ENCODE measurements around the gene LOC128125822.
"Not testable (repeated sequence)": the region's sequence is repeated elsewhere in the genome, so short reads cannot be mapped to it uniquely, and the experiment has no call there.

Gene LOC128125822

DNA sequence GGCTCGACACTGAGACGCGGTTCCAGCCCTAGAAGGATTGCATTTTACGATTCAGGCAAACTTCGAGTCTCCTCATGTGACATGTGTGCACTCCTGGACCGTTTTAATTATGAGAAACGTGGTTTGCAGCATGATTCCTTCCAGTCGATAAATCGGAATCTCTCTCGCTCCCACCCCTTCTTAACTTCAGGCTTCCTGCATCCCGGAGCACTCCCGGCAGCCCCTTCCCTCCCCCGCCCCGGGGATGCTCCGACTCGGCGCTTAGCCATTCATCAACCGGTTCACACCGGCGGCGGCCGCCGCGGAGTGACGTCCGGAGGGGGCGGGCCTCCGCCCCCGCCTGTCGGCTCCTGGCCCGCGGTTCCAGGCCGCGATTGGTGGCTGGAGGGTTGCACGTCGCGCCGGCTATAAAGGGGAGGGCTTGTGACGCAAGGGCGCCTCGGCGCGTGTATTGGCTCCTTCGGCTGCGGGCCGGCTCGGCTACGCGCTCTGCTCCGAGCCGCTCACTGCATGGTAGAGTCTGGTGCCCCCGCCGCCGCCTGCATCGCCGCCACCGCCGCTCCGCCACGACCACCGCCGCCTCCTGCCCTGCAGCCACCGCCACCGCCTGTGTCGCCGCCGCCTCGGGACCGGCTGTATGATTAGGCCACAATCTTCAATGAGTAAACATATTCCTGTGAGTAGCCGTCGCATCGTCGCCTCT is at the start of gene LOC128125822, which contains the start of gene PTP4A1:
TSS of gene LOC128125822 (plus strand) at position 437 of the 703 bp plus-strand sequence.
TSS of gene PTP4A1 (plus strand) at position 437 of the 703 bp plus-strand sequence. CDS start 4,401 bp downstream, outside the sequence.
- peak; percentile 93 for DNase-seq (ENCODE audit: low read depth, low spot score)

GRCh38 chr6:63522911-63523287 is 49.4 kb upstream of the LOC128125822 start:
- not testable (repeated sequence) for DNase-seq (ENCODE audit: low read depth, low spot score)

- DNase-seq (ENCODE audit: low read depth, low spot score) = no peak
These were observed 48.6 kb upstream of the LOC128125822 start for GRCh38 chr6:63523630-63524029.

- no peak for DNase-seq (ENCODE audit: low read depth, low spot score)
These were observed 46.9 kb upstream of the LOC128125822 start for GRCh38 chr6:63525186-63525878.

DNA sequence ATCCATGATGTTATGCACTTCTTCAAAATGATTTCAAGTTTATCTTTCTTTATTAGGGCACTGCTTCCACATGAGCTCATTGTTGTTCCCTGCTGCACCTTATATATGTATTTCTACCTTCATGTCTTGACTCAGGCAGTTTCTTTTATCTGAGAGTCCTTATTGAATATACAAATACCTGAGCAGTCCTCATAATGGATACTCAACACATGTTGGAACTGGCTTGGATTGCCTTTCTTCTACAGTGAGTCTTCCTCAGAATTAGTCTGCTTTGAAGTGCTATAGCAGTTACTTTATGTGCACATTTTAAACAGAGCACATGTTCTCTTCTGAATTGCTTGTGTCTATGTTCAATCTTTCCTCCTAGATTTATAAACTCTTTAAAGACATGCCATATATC is 45.3 kb upstream of the LOC128125822 start:
- no peak for DNase-seq (ENCODE audit: low read depth, low spot score)

DNA sequence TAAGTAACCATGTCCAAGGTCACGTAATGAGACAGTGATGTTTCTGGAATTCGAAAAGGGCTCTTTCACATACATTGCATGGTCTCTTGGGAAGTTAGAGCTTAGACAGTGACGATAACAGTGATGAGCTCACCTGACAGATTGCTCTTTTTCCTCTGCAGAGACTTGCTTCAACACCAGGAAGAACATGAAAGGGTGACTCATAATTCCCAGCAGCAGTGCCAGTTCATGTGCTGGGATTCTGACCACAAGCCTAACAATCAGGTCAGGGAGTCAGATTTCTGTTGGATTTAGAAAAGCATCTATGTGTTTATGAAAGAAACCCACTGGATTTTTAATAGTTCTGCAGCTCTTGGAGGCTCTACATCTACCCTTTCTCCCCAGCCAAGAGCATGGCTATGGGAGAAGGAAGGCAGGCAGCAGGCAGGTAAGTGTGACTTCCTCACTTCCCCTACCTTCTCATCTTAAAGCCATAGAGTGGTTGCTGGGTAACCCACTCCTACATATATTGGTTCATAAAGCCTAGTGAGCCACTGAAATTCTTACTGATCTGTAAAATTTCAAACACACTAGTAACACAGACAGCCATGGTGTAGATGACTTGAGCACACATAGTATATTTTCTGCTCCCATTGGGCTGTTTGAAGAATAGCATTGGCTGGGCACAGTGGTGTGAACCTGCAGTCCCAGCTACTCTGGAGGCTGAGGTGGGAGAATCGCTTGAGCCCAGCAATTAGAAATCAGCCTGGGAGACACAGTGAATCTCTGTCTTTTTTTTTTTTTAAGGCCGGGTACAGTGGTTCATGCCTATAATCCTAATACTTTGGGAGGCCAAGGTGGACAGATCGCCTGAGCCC is 44.4 kb upstream of the LOC128125822 start:
- no peak for DNase-seq (ENCODE audit: low read depth, low spot score)

DNA sequence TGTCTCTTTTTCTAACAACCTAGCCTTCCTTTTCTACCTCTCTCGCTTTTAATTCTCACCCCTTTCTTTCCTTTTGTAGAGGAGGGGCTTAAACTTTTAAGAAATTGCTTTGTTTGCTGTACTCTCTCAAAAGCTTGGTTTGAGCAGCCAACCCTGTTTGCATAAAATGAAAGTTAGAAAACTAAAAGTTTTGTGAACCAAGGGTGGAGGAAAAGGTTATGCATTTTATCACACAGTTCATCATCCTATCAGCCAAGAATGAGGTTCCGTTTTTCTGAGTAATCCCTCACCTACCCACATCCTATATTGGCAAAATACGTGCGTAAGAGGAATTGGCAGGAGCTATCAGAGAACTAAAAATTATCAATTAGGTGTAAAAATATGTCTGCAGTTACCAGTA is 42.8 kb upstream of the LOC128125822 start:
- no peak for DNase-seq (ENCODE audit: low read depth, low spot score)

GRCh38 chr6:63530182-63530581 is 42.1 kb upstream of the LOC128125822 start:
- no peak for DNase-seq (ENCODE audit: low read depth, low spot score)

- DNase-seq (ENCODE audit: low read depth, low spot score) = no peak
These were observed 41.3 kb upstream of the LOC128125822 start for GRCh38 chr6:63530991-63531390.

DNA sequence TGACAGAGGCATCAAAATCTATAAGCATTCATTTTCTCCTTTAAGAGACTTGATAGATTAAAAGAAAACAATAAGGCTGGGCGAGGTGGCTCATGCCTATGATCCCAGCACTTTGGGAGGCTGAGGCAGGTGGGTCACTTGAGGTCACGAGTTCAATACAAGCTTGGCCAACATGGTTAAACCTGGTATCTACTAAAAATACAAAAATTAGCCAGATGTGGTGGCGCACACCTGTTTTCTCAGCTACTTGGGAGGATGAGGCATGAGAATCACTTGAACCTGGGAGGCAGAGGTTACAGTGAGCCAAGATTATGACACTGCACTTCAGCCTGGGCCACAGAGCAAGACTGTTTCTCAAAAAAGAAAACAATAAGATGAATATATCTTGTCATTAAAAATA is 39.3 kb upstream of the LOC128125822 start:
- DNase-seq (ENCODE audit: low read depth, low spot score) = no peak

DNA sequence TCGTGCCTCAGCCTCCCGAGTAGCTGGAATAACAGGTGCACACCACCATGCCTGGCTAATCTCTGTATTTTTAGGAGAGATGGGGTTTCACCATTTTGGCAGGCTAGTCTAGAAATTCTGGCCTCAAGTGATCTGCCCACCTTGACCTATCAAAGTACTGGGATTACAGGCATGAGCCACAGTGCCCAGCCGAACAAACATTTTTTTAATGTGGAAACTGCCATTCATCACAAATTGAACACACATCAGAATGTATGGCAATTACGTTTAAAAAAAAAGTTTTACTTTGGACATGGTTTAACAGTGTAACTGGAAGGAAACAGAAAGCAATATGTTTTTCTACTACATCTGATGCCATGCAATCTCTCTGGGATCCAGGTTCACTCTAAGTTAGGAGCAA is 38.3 kb upstream of the LOC128125822 start:
- no peak for DNase-seq (ENCODE audit: low read depth, low spot score)

GRCh38 chr6:63537201-63537958 is 34.9 kb upstream of the LOC128125822 start:
- DNase-seq (ENCODE audit: low read depth, low spot score) = no peak

GRCh38 chr6:63537959-63538300 is 34.4 kb upstream of the LOC128125822 start:
- no peak for DNase-seq (ENCODE audit: low read depth, low spot score)

- DNase-seq (ENCODE audit: low read depth, low spot score) = no peak
These were observed 33.7 kb upstream of the LOC128125822 start for GRCh38 chr6:63538550-63538949.

- DNase-seq (ENCODE audit: low read depth, low spot score) = no peak
These were observed 29.3 kb upstream of the LOC128125822 start for GRCh38 chr6:63543001-63543400.

DNA sequence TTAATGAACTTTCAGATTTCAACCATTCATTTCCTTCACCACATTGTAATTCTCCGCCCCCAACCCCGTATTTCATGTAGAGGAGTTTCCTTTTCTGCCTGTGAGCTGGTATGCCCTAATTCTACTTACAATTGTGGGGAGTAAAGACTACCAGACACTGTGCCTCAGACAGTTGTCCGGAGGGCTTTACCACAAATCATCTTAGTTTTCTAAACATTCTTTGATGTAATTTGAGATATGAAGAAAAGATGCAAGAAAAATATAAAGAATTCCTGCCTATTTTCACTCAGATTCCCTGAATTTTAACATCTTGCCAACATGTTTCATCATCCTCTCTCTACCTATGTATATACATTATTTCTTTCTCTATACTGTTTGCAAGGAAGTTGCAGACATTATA is 28.3 kb upstream of the LOC128125822 start:
- DNase-seq (ENCODE audit: low read depth, low spot score) = no peak

GRCh38 chr6:63546236-63546635 is 26.0 kb upstream of the LOC128125822 start:
- no peak for DNase-seq (ENCODE audit: low read depth, low spot score)

DNA sequence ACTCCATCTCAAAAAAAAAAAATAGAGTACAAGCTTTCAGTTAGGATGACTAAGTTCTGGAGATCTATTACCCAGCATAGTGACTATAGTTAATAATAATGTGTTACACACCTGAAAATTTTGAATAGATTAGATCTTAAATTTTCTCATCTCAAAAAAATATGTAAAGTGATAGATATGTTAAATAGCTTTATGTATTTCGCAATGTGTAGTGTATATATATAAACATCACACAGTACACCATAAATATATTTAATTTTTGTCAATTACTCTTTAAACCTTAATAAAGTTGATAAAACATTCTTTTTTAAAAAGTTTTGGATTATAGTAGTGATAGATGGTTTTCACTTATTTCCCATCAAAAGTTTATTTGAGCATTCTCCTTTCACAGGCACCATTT is 25.6 kb upstream of the LOC128125822 start:
- DNase-seq (ENCODE audit: low read depth, low spot score) = no peak

DNA sequence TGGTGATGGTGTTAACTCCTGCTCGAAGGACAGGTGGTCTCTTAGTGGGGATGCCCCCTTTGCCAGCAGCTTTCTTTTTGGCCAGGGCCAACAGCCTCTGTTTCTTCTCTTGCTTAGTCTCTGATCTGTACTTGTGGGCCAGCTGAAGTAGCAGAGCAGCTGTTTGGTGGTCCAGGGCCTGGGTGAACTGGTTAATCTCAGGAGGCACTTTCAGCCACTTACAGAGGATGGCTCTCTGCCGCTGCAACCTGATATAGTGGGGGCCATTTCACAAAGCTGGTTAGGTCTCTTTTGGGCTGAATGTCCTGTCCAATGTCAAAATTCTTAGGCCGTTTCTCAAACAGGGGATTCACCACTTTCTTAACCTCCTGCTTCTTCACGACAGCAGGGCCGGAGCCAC is 23.2 kb upstream of the LOC128125822 start:
- DNase-seq (ENCODE audit: low read depth, low spot score) = no peak

DNA sequence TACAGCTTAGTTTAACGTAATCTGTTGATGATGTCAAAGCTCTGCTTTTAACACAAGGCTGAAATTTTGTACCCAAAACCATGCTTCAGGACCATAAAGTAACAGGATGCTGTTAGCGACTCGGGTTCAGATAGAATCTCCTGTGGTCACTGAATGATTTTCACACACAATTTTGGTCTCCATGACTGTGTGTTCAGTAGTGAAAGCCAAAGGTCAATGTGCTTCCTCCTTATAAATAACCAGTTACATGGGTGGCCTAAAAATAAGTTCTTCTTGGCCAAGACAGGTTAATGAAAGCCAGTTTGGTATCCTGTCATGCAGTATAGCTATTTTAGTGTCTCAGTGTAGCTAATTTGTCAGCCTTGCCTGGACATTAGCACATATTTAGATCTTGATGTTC is 19.1 kb upstream of the LOC128125822 start:
- DNase-seq (ENCODE audit: low read depth, low spot score) = no peak

GRCh38 chr6:63553900-63554299 is 18.4 kb upstream of the LOC128125822 start:
- DNase-seq (ENCODE audit: low read depth, low spot score) = no peak

DNA sequence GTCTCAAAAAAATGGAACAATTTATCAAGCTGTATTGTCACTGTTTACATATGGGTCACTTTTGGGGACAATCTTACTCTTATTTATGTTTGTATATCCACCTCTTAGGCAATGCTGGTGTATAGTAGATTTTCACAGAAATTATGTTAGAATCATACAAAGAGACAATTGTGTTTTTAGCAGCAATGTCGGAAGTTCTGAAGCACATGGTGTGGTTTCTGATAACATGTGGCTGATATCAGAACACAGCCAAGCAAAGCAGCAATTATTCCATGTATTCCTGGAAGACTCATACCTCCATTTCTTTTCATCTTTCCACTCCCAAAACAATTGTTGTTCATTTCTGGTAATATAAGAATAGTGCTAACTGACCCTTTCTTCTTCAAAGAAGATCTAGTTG is 17.5 kb upstream of the LOC128125822 start:
- no peak for DNase-seq (ENCODE audit: low read depth, low spot score)

Data from activated naive CD8-positive, alpha-beta T cell treated with anti-CD3 and anti-CD28 coated beads, Interleukin-2, amount 50 U/mL, for 16 hours (primary cell).